ENCODE results near the gene PEAK1.

Gene PEAK1

GRCh38 chr15:77076323-77076915 is 343.5 kb downstream of the PEAK1 start:
- DNase-seq = no peak

- DNase-seq = no peak
These were observed 344.4 kb downstream of the PEAK1 start for GRCh38 chr15:77075528-77075927.

DNA sequence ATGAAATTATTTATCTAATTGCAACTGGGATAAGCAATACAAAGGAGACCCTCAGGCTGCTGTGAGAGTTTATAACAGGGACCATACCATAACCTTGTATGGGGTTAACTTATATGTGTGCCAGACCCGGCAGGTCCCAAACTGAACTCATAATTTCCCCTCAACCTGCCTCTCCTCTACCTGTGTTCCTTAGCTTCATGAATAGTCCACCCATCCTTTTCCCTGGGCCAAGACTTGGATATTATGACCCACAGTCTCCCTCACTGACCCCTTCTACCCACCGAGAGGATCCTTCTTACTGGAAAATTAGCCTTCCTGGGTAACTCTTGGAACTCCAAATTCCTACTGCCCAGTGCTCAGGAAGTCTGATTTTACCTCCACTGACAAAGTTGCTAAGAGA is 345.6 kb downstream of the PEAK1 start:
- no peak for DNase-seq

DNA sequence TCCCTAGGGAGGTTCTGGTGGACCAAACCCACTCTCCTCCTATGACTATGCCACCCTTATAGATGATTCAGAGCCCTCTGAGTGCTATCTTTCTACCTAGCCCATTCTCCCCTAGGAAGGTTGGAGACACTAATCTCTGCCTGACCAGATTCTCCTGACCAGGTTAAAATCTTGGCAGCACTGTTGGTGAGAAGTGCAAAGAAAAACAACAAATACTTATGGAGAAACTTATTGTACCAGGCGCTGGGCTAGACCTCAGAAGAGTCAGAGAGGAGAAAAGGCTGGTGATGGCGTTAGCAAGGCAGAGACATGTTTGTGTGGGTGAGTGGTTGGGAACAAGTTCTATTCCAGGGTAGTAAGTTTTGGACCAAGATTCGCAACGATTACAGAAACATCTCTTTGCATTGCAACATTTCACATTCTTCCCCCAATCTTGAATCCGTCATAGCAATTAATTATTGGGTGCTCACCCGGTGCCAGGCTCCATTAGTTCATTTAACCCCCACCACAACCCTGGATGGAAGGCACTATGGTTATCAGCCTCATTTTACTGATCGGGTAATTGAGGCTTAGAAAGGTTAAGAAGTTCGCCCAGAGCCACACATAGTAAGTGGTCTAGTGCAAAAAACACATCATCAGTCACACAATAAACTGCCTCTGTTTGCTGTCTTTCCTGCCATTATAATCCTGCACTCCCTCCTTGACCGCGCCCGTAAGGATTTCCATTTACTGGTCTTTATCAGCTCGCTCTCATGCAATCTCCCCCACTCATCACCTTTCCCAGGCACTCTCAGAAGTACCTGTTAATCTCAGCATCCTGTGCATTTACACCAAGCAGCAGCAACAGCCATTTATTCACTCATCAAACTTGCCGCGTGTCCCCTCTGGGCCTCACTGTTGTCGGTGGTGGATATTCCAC is 348.3 kb downstream of the PEAK1 start:
- no peak for DNase-seq

DNA sequence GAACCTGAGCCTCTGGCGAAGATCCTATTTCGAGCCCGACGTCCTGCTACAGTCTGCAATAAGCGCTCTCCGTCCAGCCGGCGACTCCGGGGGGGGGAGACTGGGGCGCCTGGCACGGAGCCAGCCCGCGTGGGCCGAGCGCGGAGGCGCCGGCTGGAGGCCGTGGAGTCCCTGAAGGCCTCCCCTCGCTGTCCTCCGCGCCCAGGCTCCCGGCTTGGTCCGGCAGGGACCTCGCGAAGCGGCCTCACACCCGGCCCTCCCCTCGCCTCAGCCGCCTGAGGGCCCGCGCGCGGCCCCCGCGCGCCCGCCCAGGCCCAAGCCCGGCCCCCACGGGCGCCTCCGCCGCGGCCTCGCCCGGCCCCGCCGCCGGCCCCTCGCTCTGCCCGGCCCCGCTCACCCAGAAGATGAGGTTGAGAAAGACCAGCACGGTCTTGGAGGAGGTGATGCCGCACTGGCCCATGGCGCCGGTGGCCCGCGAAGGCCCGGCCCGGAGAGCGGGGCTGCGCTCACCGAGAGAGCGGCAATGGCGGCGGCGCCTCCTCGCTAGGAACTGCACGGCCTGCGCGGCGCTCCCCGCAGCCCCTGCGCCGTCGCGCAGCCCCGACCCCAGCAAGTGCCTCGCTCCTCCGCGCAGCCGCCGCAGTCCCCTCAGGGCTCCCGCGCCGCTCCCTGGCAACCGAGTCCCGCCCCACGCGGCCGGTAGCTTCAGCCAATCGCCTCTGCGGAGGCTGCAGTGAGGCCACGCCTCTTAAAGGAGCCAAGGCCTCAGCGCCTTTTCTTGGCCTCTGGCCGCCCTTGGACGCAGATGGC is 349.2 kb downstream of the PEAK1 start, which contains the start of gene TSPAN3:
Gene TSPAN3 (minus strand): TSS at position 615 of the 810 bp plus-strand sequence. CDS start 155 bp downstream, at position 460.
- DNase-seq = peak; percentile 77 to 94

DNA sequence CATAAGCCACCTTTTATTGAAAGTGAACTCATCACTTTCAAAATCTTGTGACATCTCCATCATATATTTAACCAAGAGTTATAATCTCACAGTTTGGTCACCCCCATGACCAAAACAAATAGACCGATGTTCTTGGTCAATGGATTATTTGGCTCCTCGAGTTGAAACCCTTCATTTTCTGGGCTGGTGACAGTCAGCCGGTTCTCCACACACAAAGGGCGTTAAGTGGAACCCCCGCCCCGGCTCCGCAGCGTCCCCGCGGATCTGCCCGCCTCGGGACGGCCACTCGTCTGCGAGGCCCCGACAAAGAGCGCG is 349.8 kb downstream of the PEAK1 start:
- DNase-seq = peak in 1 of 2 experiments; percentile 17

GRCh38 chr15:77069521-77070121 is 350.3 kb downstream of the PEAK1 start:
- peak in 1 of 2 experiments; percentile 47 for DNase-seq

- no peak for DNase-seq
These were observed 351.3 kb downstream of the PEAK1 start for GRCh38 chr15:77068633-77069032.

GRCh38 chr15:77067691-77068367 is 352.1 kb downstream of the PEAK1 start:
- DNase-seq = no peak

DNA sequence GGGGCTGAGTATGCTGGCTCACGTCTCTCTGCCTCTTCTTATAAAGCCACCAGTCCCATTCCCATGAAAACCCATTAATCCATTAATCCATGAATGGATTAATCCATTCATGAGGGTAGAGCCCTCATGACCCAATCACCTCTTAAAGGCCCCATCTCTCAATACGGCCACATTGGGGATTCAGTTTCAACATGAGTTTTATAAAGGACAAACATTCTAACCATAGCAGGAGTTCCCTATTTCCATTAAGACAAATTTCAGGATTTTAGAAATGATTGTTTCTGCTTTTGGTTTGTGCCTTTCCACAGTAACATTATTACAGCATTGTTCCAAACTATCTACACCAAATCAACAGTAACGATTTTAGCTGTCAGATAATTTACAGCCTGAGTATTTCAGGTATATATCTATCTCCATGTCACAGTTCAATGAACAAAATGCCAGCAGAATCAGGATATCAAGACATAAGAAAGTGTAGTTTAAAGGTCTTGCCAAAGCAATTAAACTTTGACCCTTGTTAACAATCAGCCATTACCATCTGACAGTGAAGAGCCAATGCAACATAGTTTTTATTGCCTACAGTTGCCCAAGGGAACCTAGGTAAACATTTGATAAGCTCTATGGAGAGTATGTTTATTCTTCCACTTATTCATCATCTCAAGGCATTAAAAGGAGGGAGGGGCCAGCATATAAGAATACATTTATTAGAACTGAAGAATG is 352.8 kb downstream of the PEAK1 start:
- DNase-seq = no peak

GRCh38 chr15:77064539-77065308 is 355.2 kb downstream of the PEAK1 start:
- DNase-seq = no peak

DNA sequence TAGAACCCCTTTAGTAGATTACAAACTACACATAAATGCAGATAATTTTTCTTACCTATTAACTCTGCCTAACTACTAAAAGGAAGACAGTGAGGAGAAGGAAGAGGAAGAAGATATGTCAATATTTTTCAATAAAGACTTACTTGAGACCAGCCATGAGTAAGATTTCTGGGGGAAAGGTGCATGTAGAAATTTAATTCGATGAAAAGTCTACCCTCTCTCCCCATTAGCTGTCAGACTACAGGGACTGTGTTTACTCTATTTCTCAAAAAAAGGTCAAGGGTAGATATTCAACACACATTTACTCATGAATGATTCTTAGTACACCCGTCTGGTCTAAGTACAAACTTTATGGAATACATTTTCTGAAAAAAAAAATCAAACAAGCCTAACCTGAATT is 355.8 kb downstream of the PEAK1 start:
- no peak for DNase-seq

DNA sequence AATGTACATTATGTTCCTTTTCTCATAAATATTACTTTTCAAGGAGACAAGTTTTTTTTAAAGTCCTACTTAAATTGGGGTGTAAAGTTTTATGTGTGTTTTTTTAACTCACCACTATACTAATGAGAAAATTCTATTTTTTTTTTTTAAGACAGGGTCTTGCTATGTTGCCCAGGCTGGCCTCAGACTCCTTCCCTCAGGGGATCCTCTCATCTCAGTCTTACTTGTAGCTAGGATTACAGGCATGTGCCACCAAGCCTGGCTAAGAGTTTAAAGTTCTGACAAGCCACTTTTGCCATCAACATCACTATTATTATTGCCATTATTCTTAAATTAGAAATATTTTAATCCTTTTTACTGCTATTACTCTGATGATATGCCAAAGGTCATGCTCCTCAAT is 356.7 kb downstream of the PEAK1 start:
- DNase-seq = no peak

DNA sequence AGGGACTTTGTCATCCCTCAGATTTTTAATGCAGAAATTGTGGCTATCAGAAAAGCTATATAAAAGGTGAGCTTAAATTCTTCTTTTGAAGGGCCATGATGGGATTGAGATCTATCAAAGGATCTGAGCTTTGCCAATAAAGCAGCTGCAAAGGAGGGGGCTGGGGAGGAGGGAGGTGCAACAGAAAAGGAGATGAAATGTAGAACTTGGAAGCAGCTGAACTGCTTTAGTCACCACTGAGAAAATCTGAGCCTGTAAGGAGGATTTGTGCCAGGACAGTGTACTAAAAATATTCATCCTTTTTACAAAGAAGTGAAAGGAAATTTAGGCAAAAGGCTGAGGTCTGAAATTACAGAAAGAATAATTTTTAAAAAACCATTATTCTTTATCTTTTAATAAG is 359.4 kb downstream of the PEAK1 start:
- peak in 1 of 2 experiments; percentile 56 for DNase-seq

DNA sequence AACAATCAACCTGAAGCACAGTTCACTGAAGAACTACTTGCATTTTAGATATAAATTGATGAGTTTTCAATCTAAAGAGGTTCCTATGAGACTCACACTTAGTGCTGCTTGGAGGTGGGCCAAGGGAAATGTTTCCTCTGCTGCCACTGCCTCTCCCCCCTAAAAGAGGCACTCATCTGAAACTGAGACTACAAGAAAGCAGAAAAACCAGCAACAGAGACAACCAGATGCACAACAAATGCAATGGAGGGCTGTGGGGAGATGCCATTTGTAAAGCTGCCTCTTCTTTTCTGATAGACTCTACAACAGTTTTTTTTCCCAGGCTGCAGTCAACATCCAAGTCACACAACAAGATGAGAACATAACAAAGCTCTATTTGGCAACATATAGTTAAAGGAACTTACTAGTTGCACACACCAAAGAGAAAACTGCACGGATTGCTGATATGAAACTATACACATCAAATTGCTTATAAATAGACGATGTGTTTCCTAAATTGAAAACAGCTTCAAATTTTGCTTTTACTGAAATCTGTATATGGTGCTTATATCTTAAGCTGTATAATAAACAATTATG is 360.0 kb downstream of the PEAK1 start:
- peak in 1 of 2 experiments; percentile 32 for DNase-seq

DNA sequence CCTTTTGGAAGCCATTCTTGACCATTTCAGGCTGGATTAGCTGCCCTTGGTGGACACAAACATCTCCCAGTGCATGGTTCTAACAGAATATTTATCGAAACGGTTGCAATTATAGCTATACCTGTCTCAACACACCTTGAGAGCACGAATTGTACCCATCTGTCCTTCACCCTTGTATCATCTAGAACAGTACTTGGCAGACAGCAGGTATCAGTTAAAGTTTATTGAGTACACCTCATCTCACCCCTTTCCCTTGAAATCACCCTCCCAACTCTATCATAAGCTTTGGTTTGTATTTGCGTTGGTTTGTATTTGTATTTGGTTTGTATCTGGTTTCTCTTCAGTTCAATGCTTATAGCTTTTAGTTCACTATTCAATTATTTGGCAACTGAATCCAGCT is 361.4 kb downstream of the PEAK1 start:
- DNase-seq = no peak

GRCh38 chr15:77057685-77058084 is 362.2 kb downstream of the PEAK1 start:
- no peak for DNase-seq

- DNase-seq = no peak
These were observed 362.8 kb downstream of the PEAK1 start for GRCh38 chr15:77057072-77057471.

- no peak for DNase-seq
These were observed 366.2 kb downstream of the PEAK1 start for GRCh38 chr15:77053709-77054108.

DNA sequence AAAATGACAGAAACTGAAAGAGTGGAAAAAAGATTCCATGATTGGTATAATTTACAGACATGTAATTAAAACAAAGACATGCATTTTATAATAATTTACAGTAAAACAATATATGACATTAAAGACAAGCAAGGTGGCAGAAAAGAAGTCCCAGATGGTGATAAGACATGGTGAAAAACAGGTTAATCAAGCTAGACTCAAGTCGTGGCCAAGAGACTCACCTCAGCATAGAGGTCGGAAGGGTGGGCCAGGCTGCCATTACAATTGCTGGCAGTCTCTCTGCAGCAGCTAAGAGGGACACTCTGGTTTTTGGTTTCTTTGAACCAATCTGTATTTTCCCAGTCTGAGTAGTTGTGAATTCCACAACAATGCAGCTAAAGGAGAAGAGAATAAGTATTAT is 367.3 kb downstream of the PEAK1 start:
- no peak for DNase-seq

Data from NCI-H446 (cell line).